Fibroblast of skin of right biceps (primary cell): ENCODE measurements around the gene EFCAB12.

Experiments
- DNase-seq: peaks from one replicate; pipeline ENCODE4 v3.0.0-alpha.2; 2013

The EFCAB12 gene

GRCh38 chr3:129428376-129429079 is at the start of gene EFCAB12:
Gene EFCAB12 (minus strand): TSS chr3:129428636. CDS start chr3:129428488, 148 bp downstream.
- peak; percentile 89 for DNase-seq

GRCh38 chr3:129476586-129476985 is 48.1 kb upstream of the EFCAB12 start:
- DNase-seq, result no peak

GRCh38 chr3:129475863-129476262 is 47.4 kb upstream of the EFCAB12 start:
- DNase-seq, result no peak

- peak; percentile 19 for DNase-seq
Measured at GRCh38 chr3:129474984-129475804, 46.8 kb upstream of the EFCAB12 start.

- DNase-seq, result no peak
Measured at GRCh38 chr3:129473769-129474152, 45.3 kb upstream of the EFCAB12 start.

GRCh38 chr3:129473067-129473768 is 44.8 kb upstream of the EFCAB12 start:
- DNase-seq, result no peak

- DNase-seq, result no peak
Measured at GRCh38 chr3:129470861-129471260, 42.4 kb upstream of the EFCAB12 start.

- DNase-seq, result no peak
Measured at GRCh38 chr3:129469026-129469425, 40.6 kb upstream of the EFCAB12 start.

- DNase-seq, result no peak
Measured at GRCh38 chr3:129467932-129468331, 39.5 kb upstream of the EFCAB12 start.

- no peak for DNase-seq
Measured at GRCh38 chr3:129463716-129464115, 35.3 kb upstream of the EFCAB12 start.

- no peak for DNase-seq
Measured at GRCh38 chr3:129463094-129463493, 34.7 kb upstream of the EFCAB12 start.

- DNase-seq, result no peak
Measured at GRCh38 chr3:129462361-129462968, 34.0 kb upstream of the EFCAB12 start.

GRCh38 chr3:129461461-129462146 is 33.2 kb upstream of the EFCAB12 start:
- DNase-seq, result no peak

- peak; percentile 47 for DNase-seq
Measured at GRCh38 chr3:129461022-129461421, 32.6 kb upstream of the EFCAB12 start.

- DNase-seq, result no peak
Measured at GRCh38 chr3:129460572-129460971, 32.1 kb upstream of the EFCAB12 start.

GRCh38 chr3:129460155-129460554 is 31.7 kb upstream of the EFCAB12 start:
- no peak for DNase-seq

- DNase-seq, result no peak
Measured at GRCh38 chr3:129453732-129454131, 25.3 kb upstream of the EFCAB12 start.

- DNase-seq, result no peak
Measured at GRCh38 chr3:129449279-129450115, 21.1 kb upstream of the EFCAB12 start.

- DNase-seq, result no peak
Measured at GRCh38 chr3:129448186-129448895, 19.9 kb upstream of the EFCAB12 start.

GRCh38 chr3:129446926-129447325 is 18.5 kb upstream of the EFCAB12 start:
- no peak for DNase-seq

- no peak for DNase-seq
Measured at GRCh38 chr3:129445471-129445870, 17.0 kb upstream of the EFCAB12 start.
